K562 (cell line): ENCODE measurements around the gene KIF14. TPM values are rescaled to one million over a fixed set of nuclear protein-coding genes. Genes with fewer than 3 reads are reported as not detected.

ENCODE experiments used
- ATAC-seq: fragments of 200-7000 bp; cut with Tn5 transposase; 3 replicates; pipeline ENCODE4 v1.9.1; 2020; ENCODE audit warnings: moderate library complexity
- BruUV-seq: library from RNA; stranded (reverse); fragments of 400-500 nt; replicated peaks from 2 replicates; lab custom pipeline; 2021; lab: Mats Ljungman, UMichigan
- CTCF ChIA-PET: fragments of 300-600 bp; formaldehyde crosslinking; extraction: SDS; loops from one replicate; lab custom pipeline; 2021; ENCODE audit warnings: low intra/inter-chr PET ratio; lab: Yijun Ruan, JAX
- POLR2A ChIA-PET: fragments of 300-600, 350-650 bp; sonication (Branson Sonifier 250); formaldehyde crosslinking; extraction: SDS; loops from one replicate; lab custom pipeline; 2021; ENCODE audit warnings: antibody characterized with exemption, inconsistent platforms; lab: Yijun Ruan, JAX
- DNase-seq, 4 experiments: peaks; one replicate each; pipeline versions ENCODE4 v3.0.0 to v3.0.0-alpha.2; 2011 to 2018; ENCODE audit warnings: low spot score in 3 of 4, mixed read lengths in 3 of 4; ENCODE audit errors: extremely low read depth in 1 of 4
- FAIRE-seq: peaks from 2 replicates; lab custom pipeline; 2011; peaks lifted over from hg19 to GRCh38; lab: Jason Lieb, UNC
- H2AFZ ChIP-seq: 2 replicates; pipeline ENCODE4 v1.6.0; 2011; ENCODE audit warnings: low read depth, low read length, control low read depth, inconsistent platforms
- H3K27ac ChIP-seq: fragments of 200-600 bp; 3 replicates; pipeline ENCODE4 v1.8.0; 2011; ENCODE audit warnings: low read depth, mild to moderate bottlenecking, control low read depth, inconsistent platforms, low read length, moderate library complexity, mixed read lengths; ENCODE audit errors: extremely low read depth
- H3K27me3 ChIP-seq, 2 experiments: fragments of 300-600 bp in 1 of 2; 2 replicates in 1 of 2; 3 replicates in 1 of 2; pipeline versions ENCODE4 v1.6.0 to v1.8.0; 2011; ENCODE audit warnings: inconsistent platforms in 2 of 2, low read length in 2 of 2, mild to moderate bottlenecking in 1 of 2, mixed read lengths in 1 of 2, moderate library complexity in 1 of 2; ENCODE audit not compliant: control insufficient read depth in 2 of 2, insufficient read depth in 2 of 2
- H3K36me3 ChIP-seq: fragments of 300-600 bp; 3 replicates; pipeline ENCODE4 v1.8.0; 2011; ENCODE audit warnings: mild to moderate bottlenecking, low read length, inconsistent platforms; ENCODE audit not compliant: control insufficient read depth, insufficient read depth
- H3K4me1 ChIP-seq, 2 experiments: fragments of 200-600 bp in 1 of 2; replicated peaks in 1 of 2; 2 replicates in 1 of 2; 3 replicates in 1 of 2; pipeline versions ENCODE4 v1.5.1 to v1.8.0; 2011; ENCODE audit warnings: inconsistent platforms in 2 of 2, low read length in 2 of 2, mild to moderate bottlenecking in 1 of 2, mixed read lengths in 1 of 2, moderate library complexity in 1 of 2; ENCODE audit not compliant: control insufficient read depth in 2 of 2, insufficient read depth in 2 of 2
- H3K4me2 ChIP-seq: 2 replicates; pipeline ENCODE4 v1.6.1; 2011; ENCODE audit warnings: low read length, control low read depth, inconsistent platforms, mixed read lengths; ENCODE audit not compliant: insufficient read depth
- H3K4me3 ChIP-seq: fragments of 200-600 bp; sonication (generic), shearing (Covaris generic); 2 replicates; pipeline ENCODE4 v1.5.1; 2016; ENCODE audit warnings: control low read depth, inconsistent platforms
- H3K79me2 ChIP-seq: fragments of 200-600 bp; 3 replicates; pipeline ENCODE4 v1.8.0; 2011; ENCODE audit warnings: low read length, inconsistent platforms; ENCODE audit not compliant: control insufficient read depth, insufficient read depth
- H3K9ac ChIP-seq, 2 experiments: 2 replicates each; pipeline versions ENCODE4 v1.6.0 to v1.6.1; 2011; ENCODE audit warnings: low read depth in 2 of 2, low read length in 2 of 2, control low read depth in 1 of 2, inconsistent platforms in 1 of 2, mild to moderate bottlenecking in 1 of 2, mixed read lengths in 1 of 2; ENCODE audit not compliant: insufficient read depth in 1 of 2
- H3K9me1 ChIP-seq: one replicate; pipeline ENCODE4 v1.6.0; 2011; ENCODE audit warnings: inconsistent platforms, mild to moderate bottlenecking, low read length, moderate library complexity; ENCODE audit not compliant: control insufficient read depth, insufficient read depth
- H3K9me3 ChIP-seq: replicated peaks from 2 replicates; pipeline ENCODE4 v1.5.1; 2011; ENCODE audit warnings: low read depth, low read length, inconsistent platforms; ENCODE audit not compliant: control insufficient read depth, insufficient read depth
- H4K20me1 ChIP-seq: replicated peaks from 2 replicates; pipeline ENCODE4 v1.6.1; 2011; ENCODE audit warnings: low read length, inconsistent platforms, mixed read lengths; ENCODE audit not compliant: control insufficient read depth, insufficient read depth
- ASH1L ChIP-seq: fragments of 450-650 bp; IDR thresholded peaks from 2 replicates; pipeline ENCODE4 v1.6.1; 2018; ENCODE audit warnings: borderline replicate concordance, mild to moderate bottlenecking, low read depth; ENCODE audit not compliant: partially characterized antibody
- ATF2 ChIP-seq: sonication (generic); formaldehyde crosslinking; IDR thresholded peaks from 2 replicates; pipeline ENCODE4 v1.8.1; 2022; ENCODE audit warnings: missing genetic modification reagents
- BRD9 ChIP-seq: fragments of 450-650 bp; IDR thresholded peaks from 2 replicates; pipeline ENCODE4 v1.6.1; 2018; ENCODE audit warnings: low read depth; ENCODE audit not compliant: partially characterized antibody
- HDAC8 ChIP-seq: fragments of 450-650 bp; IDR thresholded peaks from 2 replicates; pipeline ENCODE4 v1.6.1; 2016; ENCODE audit warnings: mild to moderate bottlenecking, missing genetic modification characterization, moderate library complexity, missing compliant biosample characterization
- MAFG ChIP-seq: fragments of 450-650 bp; conservative IDR thresholded peaks from 2 replicates; pipeline ENCODE4 v1.6.1; 2016; ENCODE audit warnings: missing genetic modification characterization, missing compliant biosample characterization
- MAFK ChIP-seq: IDR thresholded peaks from 2 replicates; pipeline ENCODE4 v1.6.1; 2011; ENCODE audit warnings: low read length, improper control_type of control experiment
- NR1H2 ChIP-seq: sonication (generic); formaldehyde crosslinking; IDR thresholded peaks from 2 replicates; pipeline ENCODE4 v1.4.0; 2020; ENCODE audit warnings: mild to moderate bottlenecking, missing genetic modification reagents
- PKNOX1 ChIP-seq: fragments of 450-650 bp; IDR thresholded peaks from 2 replicates; pipeline ENCODE4 v1.6.1; 2016
- PML ChIP-seq: IDR thresholded peaks from 2 replicates; pipeline ENCODE4 v1.6.1; 2012; ENCODE audit warnings: low read length, inconsistent platforms
- POLR2AphosphoS2 ChIP-seq: IDR thresholded peaks from 2 replicates; pipeline ENCODE4 v1.6.1; 2012; ENCODE audit warnings: low read length, improper control_type of control experiment
- POLR3A ChIP-seq: IDR thresholded peaks from 2 replicates; pipeline ENCODE4 v1.6.1; 2011; ENCODE audit warnings: borderline replicate concordance, mild to moderate bottlenecking, moderate library complexity; ENCODE audit not compliant: insufficient read length, insufficient read depth; ENCODE audit errors: extremely low read depth
- USF1 ChIP-seq: sonication (generic); formaldehyde crosslinking; IDR thresholded peaks from 2 replicates; pipeline ENCODE4 v1.9.0; 2022; ENCODE audit warnings: mild to moderate bottlenecking, missing genetic modification reagents
- ZBTB7A ChIP-seq: IDR thresholded peaks from 2 replicates; pipeline ENCODE4 v1.6.1; 2011; ENCODE audit warnings: low read depth, mild to moderate bottlenecking, low read length, moderate library complexity, borderline replicate concordance; ENCODE audit not compliant: control insufficient read depth
- ZFP36 ChIP-seq: fragments of 150-350 bp; IDR thresholded peaks from 2 replicates; pipeline ENCODE4 v1.6.1; 2018; ENCODE audit warnings: low read length, low read depth; ENCODE audit not compliant: partially characterized antibody
- ZNF146 ChIP-seq: IDR thresholded peaks from one replicate; pipeline ENCODE4 v1.6.1; 2018; ENCODE audit warnings: missing compliant biosample characterization; ENCODE audit not compliant: unreplicated experiment
- ZNF316 ChIP-seq: fragments of 450-650 bp; IDR thresholded peaks from 2 replicates; pipeline ENCODE4 v1.6.1; 2016
- ZNF324 ChIP-seq: fragments of 250-450 bp; sonication (Bioruptor Pico); IDR thresholded peaks from 2 replicates; pipeline ENCODE4 v1.4.0; 2020; ENCODE audit warnings: mild to moderate bottlenecking
- ZNF584 ChIP-seq: fragments of 200-800 bp; sonication (Bioruptor generic); IDR thresholded peaks from 2 replicates; pipeline ENCODE4 v1.6.1; 2016; ENCODE audit warnings: low read depth, mild to moderate bottlenecking, missing genetic modification characterization, missing compliant biosample characterization
- ZNF695 ChIP-seq: fragments of 450-650 bp; formaldehyde crosslinking; IDR thresholded peaks from 2 replicates; pipeline ENCODE4 v1.4.0; 2020; ENCODE audit warnings: mild to moderate bottlenecking, moderate library complexity
- ZNF778 ChIP-seq: fragments of 450-650 bp; formaldehyde crosslinking; IDR thresholded peaks from 2 replicates; pipeline ENCODE4 v1.4.0; 2020; ENCODE audit warnings: mild to moderate bottlenecking, moderate library complexity
- ZSCAN29 ChIP-seq: fragments of 450-650 bp; IDR thresholded peaks from 2 replicates; pipeline ENCODE4 v1.6.1; 2017
- WGBS: fragments of 100-300 bp; shearing (Covaris generic); methylation state at CpG from one replicate; pipeline ENCODE4 v1.1.6; 2016; ENCODE audit warnings: low coverage, mixed read lengths; ENCODE audit not compliant: insufficient coverage; ENCODE audit errors: missing lambda C conversion rate; 5-methylcytosine and 5-hydroxymethylcytosine counted together
- in situ Hi-C: fragments of 300-500 bp; cut with MboI; formaldehyde crosslinking; loops from 4 replicates; pipeline ENCODE4 v1.15.0; 2018; ENCODE audit warnings: inconsistent platforms, mixed read lengths
- intact Hi-C: fragments of 100-400 bp; cut with micrococcal nuclease; formaldehyde crosslinking; loops from 2 replicates; pipeline ENCODE4 v1.14.2; 2022
- polyA plus RNA-seq, 8 experiments: library from polyadenylated mRNA; depleted of rRNA in 4 of 8; stranded (reverse) in 5 of 8; unstranded in 3 of 8; fragments of >200 nt; fragmentation: Nextera tagmentation in 2 of 8; fragmentation: Illumina TruSeq in 1 of 8; extraction: Ambion mirVana in 2 of 8; extraction: Trizol in 1 of 8; gene quantifications; 2 replicates each; pipeline versions ENCODE4 v1.2.1 to v1.2.3, GENCODE V29; 2011 to 2014; ENCODE audit warnings: inconsistent platforms in 1 of 8, missing spikeins in 1 of 8
- total RNA-seq, 7 experiments: library from RNA; depleted of rRNA in 6 of 7; stranded (reverse); fragments of >200 nt in 6 of 7; fragmentation: Illumina TruSeq in 2 of 7; extraction: Trizol in 2 of 7; gene quantifications; 2 replicates each; pipeline versions ENCODE4 v1.2.1 to v1.2.3, GENCODE V29; 2011 to 2021; ENCODE audit warnings: low replicate concordance in 1 of 7

The KIF14 gene
- total and polyA plus RNA-seq, 9 of the 15 experiments (the other 6 are each of a cell fraction or from before 2014, with no cell fraction given) = 11.5 to 47.4 (median 29.0) TPM

GRCh38 chr1:200528858-200529606 lies 91.5 kb downstream of the KIF14 start:
- 0% methylated on average over 4 of the region's 4 CpGs for WGBS
- CTCF ChIA-PET = no interaction called here
- H3K9ac ChIP-seq = no peak overlapping the region
- no peaks in the 10 kb centered on the region for H3K36me3 ChIP-seq
- intact Hi-C loops (no loop called here), in situ Hi-C loops (no loop called here)
- BruUV-seq = no TSS peak
- no peaks in the 10 kb centered on the region for H3K4me1 ChIP-seq
- H3K27me3 ChIP-seq = peaks cover 23 to 47% of the 10 kb centered on the region in 2 experiments; a peak in 4 of 5 replicates
- ATAC-seq (no peak), FAIRE-seq (no peak), DNase-seq (no peak)
- no peaks in the 10 kb centered on the region for H3K79me2 ChIP-seq
- H4K20me1 ChIP-seq = no peaks in the 10 kb centered on the region
- no peaks in the 10 kb centered on the region for H3K9me3 ChIP-seq
- H2AFZ ChIP-seq = no peak overlapping the region
- H3K9me1 ChIP-seq = no peaks in the 10 kb centered on the region
- no peak overlapping the region for H3K27ac ChIP-seq
- H3K4me2 ChIP-seq = no peak overlapping the region
- POLR2A ChIA-PET = interaction anchor here (0.6 kb wide), 1 partner anchor 374 kb away, joined by 3 read pairs; no protein-coding TSS in a partner anchor
- no peak overlapping the region for H3K4me3 ChIP-seq
- TF ChIP-seq ZBTB7A = no peak
- TF ChIP-seq NR1H2 (CRISPR knock-in tag) = no peak
- no peak for TF ChIP-seq PML
- no peak for TF ChIP-seq BRD9
- TF ChIP-seq ZNF695 (CRISPR knock-in tag) = no peak
- TF ChIP-seq ZFP36 = no peak
- TF ChIP-seq HDAC8 = no peak
- no peak for TF ChIP-seq USF1
- TF ChIP-seq POLR2AphosphoS2 = no peak
- no peak for TF ChIP-seq ZNF778 (CRISPR knock-in tag)
- no peak for TF ChIP-seq ZNF584 (CRISPR knock-in tag)
- no peak for TF ChIP-seq ZNF146
- TF ChIP-seq MAFK = peak; percentile 62; the same call in 1 of the 2 replicates
- no peak for TF ChIP-seq ATF2 (CRISPR knock-in tag)
- no peak for TF ChIP-seq ZNF324 (CRISPR knock-in tag)
- TF ChIP-seq ZSCAN29 = no peak
- TF ChIP-seq POLR3A = no peak
- peak; percentile 85 for TF ChIP-seq ZNF316
- TF ChIP-seq ASH1L = no peak
- peak; percentile 58 for TF ChIP-seq MAFG (tag)
- TF ChIP-seq PKNOX1 = no peak
